Activated CD8-positive, alpha-beta memory T cell treated with anti-CD3 and anti-CD28 coated beads, Interleukin-2, amount 10 ng/mL, durations not matched to agents 7 days and 5 days (primary cell): ENCODE data around the gene VWCE. TPM values are rescaled to one million over a fixed set of nuclear protein-coding genes. Genes with fewer than 3 reads are reported as not detected.

Experiments used
- ATAC-seq: fragments of 150-1000 bp; cut with Tn5 transposase; one replicate; pipeline ENCODE4 v1.10.0; 2021; ENCODE audit warnings: moderate library complexity
- CTCF ChIA-PET: fragments of 350-600 bp; sonication (Branson Sonifier 250); formaldehyde crosslinking; loops from one replicate; lab custom pipeline; 2021; ENCODE audit warnings: antibody characterized with exemption; lab: Charles Lee
- DNase-seq: peaks from one replicate; pipeline ENCODE4 v3.0.0-alpha.2; 2020
- H3K27ac Mint-ChIP-seq: one replicate; pipeline ENCODE4 v1.8.0; 2021; ENCODE audit warnings: mild to moderate bottlenecking, mixed read lengths
- H3K27me3 Mint-ChIP-seq: one replicate; pipeline ENCODE4 v1.8.0; 2021; ENCODE audit warnings: mixed read lengths
- H3K36me3 Mint-ChIP-seq: one replicate; pipeline ENCODE4 v1.8.0; 2021; ENCODE audit warnings: mild to moderate bottlenecking, mixed read lengths
- H3K4me1 Mint-ChIP-seq: one replicate; pipeline ENCODE4 v1.8.0; 2021; ENCODE audit warnings: mixed read lengths
- H3K4me3 Mint-ChIP-seq: one replicate; pipeline ENCODE4 v1.8.0; 2021; ENCODE audit warnings: mild to moderate bottlenecking, moderate library complexity, mixed read lengths
- H3K9me3 Mint-ChIP-seq: one replicate; pipeline ENCODE4 v1.8.0; 2022; ENCODE audit warnings: low read depth, mixed read lengths
- total RNA-seq, 2 experiments: library from RNA; stranded (reverse); gene quantifications; one replicate each; pipeline ENCODE4 v1.2.3, GENCODE V29; 2021

Gene VWCE
- total RNA-seq, 2 experiments from 2014 or later: 3.8 to 3.9 TPM

DNA sequence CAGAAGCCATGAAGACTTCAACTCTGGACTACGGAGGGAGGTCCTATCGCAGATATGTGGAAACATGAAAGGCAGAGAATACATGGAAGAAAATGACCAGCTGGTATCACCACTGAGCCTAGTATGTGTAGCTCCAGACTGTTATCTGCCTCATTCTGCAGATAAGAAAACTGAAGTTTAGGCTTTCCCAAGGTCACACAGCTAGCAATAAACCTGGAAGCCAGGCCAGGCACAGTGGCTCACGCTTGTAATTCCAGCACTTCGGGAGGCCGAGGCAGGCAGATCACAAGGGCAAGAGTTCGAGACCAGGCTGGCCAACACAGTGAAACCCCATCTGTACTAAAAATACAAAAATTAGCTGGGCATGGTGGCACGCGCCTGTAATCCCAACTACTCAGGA is 15.6 kb upstream of the VWCE start:
- no peaks in the 10 kb centered on the region for H3K27me3 Mint-ChIP-seq
- H3K4me1 Mint-ChIP-seq: peaks cover 12% of the 10 kb centered on the region
- no peak overlapping the region for H3K27ac Mint-ChIP-seq
- DNase-seq (no peak), ATAC-seq (no peak)
- H3K4me3 Mint-ChIP-seq: no peak overlapping the region
- H3K9me3 Mint-ChIP-seq: no peaks in the 10 kb centered on the region
- CTCF ChIA-PET: interaction anchor here (1.0 to 2.7 kb wide), 3 partner anchors 12 to 75 kb away, joined by 3 to 9 read pairs (median 6); no protein-coding TSS in a partner anchor
- peaks cover 27% of the 10 kb centered on the region for H3K36me3 Mint-ChIP-seq

DNA sequence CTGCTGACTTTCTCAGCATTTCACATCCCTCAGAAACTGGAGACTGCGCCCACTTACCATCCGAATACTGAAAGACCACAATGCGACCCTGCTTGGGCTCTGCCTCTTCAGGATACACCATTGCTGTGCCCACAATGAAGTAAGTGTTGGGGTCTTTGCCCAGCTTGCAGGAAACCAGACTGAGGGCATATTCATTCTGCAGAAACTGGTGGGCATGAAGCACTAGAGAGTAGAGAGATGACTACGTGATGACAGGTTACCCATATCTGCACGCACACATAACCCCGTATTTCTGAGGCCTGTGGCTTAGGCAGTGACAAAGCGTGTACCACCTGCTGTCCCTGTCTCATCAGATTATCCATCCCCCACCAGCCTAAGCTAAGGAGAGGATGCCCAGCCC is 14.6 kb upstream of the VWCE start:
- Mint-ChIP-seq H3K4me3 (no peak overlapping the region), H3K9me3 (no peaks in the 10 kb centered on the region), H3K27ac (peak overlapping the region; percentile 46), H3K4me1 (peaks cover 12% of the 10 kb centered on the region), H3K36me3 (peaks cover 24% of the 10 kb centered on the region), H3K27me3 (no peaks in the 10 kb centered on the region)
- DNase-seq: peak; percentile 52
- peak; percentile 67 for ATAC-seq
- CTCF ChIA-PET: interaction anchor here (0.7 to 2.7 kb wide), 5 partner anchors 11 to 81 kb away, joined by 3 to 9 read pairs (median 5); partner anchors contain the start of gene VWCE

- CTCF ChIA-PET: interaction anchor here (0.7 to 2.7 kb wide), 4 partner anchors 14 to 81 kb away, joined by 3 to 9 read pairs (median 4); partner anchors contain the start of gene VWCE
- Mint-ChIP-seq H3K27me3 (no peaks in the 10 kb centered on the region), H3K27ac (no peak overlapping the region), H3K4me1 (peaks cover 12% of the 10 kb centered on the region), H3K9me3 (no peaks in the 10 kb centered on the region), H3K4me3 (no peak overlapping the region), H3K36me3 (peaks cover 23% of the 10 kb centered on the region)
- ATAC-seq (no peak), DNase-seq (no peak)
Observed at GRCh38 chr11:61309141-61309540, 14.0 kb upstream of the VWCE start.

DNA sequence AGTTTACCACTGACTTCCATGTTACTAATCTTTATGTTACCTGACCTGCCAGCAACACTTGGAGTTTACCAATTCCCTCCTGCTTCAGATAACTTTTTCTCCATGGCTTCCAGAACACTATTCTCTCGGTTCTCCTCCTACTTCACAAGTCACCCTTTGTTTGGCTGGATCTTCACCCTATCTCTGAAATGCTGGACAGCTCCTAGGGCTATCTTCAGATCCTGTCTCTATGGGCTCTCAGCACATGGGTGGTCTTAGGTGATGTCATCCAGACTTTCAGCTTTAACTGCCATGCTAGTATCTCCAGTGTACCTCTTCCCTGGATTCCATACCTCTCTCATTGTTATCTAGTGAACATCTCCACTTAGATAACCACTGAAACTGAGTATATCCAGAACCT is 12.2 kb upstream of the VWCE start:
- DNase-seq (no peak), ATAC-seq (no peak)
- Mint-ChIP-seq H3K4me1 (peaks cover 12% of the 10 kb centered on the region), H3K9me3 (no peaks in the 10 kb centered on the region), H3K36me3 (peaks cover 25% of the 10 kb centered on the region), H3K27ac (no peak overlapping the region), H3K27me3 (no peaks in the 10 kb centered on the region), H3K4me3 (no peak overlapping the region)
- CTCF ChIA-PET: no interaction called here

DNA sequence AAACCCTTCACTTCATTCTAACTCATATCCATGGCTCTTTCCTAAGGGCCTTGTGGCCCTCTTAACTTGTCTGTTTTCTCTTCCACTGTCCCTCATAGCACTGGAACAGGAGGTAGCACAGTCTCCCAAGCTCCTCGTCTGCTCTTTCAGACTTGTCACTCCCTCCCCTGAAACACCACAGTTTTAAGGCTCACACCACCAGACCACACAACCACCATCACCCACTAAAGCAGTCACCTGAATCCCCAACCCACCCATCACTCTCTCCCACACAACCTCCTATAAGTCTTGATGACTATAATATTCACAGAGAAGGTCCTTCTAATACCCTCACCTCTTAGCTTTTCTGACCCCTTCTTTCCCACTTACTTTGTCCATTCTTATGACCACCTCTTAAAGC is 11.1 kb upstream of the VWCE start:
- Mint-ChIP-seq H3K27ac (no peak overlapping the region), H3K9me3 (no peaks in the 10 kb centered on the region), H3K36me3 (peaks cover 28% of the 10 kb centered on the region), H3K27me3 (no peaks in the 10 kb centered on the region), H3K4me1 (peaks cover 12% of the 10 kb centered on the region), H3K4me3 (no peak overlapping the region)
- CTCF ChIA-PET: no interaction called here
- DNase-seq (no peak), ATAC-seq (no peak)

DNA sequence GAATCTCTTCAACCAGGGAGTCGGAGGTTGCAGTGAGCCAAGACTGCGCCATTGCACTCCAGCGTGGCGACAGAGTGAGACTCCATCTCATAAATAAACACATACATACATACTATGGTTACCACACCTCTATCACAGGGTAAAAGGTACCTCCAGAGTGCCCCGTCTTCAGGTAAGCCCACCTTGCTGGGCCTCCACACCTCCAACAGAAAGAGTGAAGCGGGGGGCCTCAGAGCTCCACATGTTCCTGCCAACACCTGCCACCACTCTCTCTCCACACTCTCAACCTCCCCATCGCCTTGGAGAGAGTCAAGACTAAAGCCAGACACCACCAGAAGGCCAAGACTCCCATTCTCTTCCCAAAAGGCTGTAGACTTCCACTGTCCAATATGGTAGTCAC is 10.3 kb upstream of the VWCE start:
- peaks cover 33% of the 10 kb centered on the region for H3K36me3 Mint-ChIP-seq
- H3K27me3 Mint-ChIP-seq: no peaks in the 10 kb centered on the region
- CTCF ChIA-PET: interaction anchor here (0.7 kb wide), 1 partner anchor 404 kb away, joined by 3 read pairs; no protein-coding TSS in a partner anchor
- H3K27ac Mint-ChIP-seq: no peak overlapping the region
- H3K4me1 Mint-ChIP-seq: peaks cover 12% of the 10 kb centered on the region
- no peaks in the 10 kb centered on the region for H3K9me3 Mint-ChIP-seq
- DNase-seq (no peak), ATAC-seq (no peak)
- no peak overlapping the region for H3K4me3 Mint-ChIP-seq

DNA sequence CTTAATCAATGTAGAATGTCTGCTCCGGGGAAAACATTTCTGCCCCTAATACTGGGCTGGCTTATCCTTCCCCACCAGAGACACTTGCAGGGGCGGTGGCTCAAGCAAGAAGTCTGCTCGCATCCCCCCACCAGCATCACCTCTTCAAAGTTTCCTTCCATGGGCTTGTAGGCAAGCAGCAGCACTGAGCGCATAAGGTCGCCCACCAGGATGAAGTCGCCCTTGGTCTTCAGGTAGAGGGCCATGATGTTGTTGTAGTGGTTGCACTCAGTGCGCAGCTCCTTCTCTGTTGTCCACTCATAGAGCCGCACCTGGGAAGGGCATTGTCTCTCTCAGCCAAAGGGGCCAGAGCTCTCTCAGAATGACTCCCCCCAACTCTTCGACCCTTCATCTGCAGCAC is 8.6 kb upstream of the VWCE start:
- CTCF ChIA-PET: interaction anchor here (0.9 kb wide), 1 partner anchor 33 kb away, joined by 5 read pairs; no protein-coding TSS in a partner anchor
- ATAC-seq (no peak), DNase-seq (no peak)
- H3K27ac Mint-ChIP-seq: no peak overlapping the region
- no peak overlapping the region for H3K4me3 Mint-ChIP-seq
- peaks cover 9% of the 10 kb centered on the region for H3K4me1 Mint-ChIP-seq
- no peaks in the 10 kb centered on the region for H3K27me3 Mint-ChIP-seq
- no peaks in the 10 kb centered on the region for H3K9me3 Mint-ChIP-seq
- H3K36me3 Mint-ChIP-seq: peaks cover 36% of the 10 kb centered on the region

DNA sequence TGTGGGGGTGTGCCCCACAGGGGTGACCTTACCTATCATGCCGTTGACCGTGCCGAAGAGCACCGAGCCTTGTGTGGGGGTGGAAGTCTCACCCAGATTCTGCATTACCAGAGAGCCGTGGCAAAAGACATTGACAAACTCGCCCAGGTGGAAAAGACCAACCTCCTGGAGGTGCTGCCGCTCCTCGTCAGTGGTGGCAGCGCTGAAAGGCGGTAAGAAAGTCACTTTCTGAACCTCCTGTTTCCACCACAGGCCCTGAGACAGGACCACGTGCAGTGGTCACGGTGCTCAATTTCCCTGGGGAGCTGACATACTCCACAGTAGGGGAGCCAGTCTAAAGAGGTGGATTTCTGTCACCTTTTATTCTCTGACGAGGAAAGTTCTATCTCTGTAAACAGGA is 7.4 kb upstream of the VWCE start:
- Mint-ChIP-seq H3K4me1 (peaks cover 21% of the 10 kb centered on the region), H3K4me3 (no peak overlapping the region), H3K36me3 (peaks cover 42% of the 10 kb centered on the region), H3K27me3 (no peaks in the 10 kb centered on the region), H3K9me3 (no peaks in the 10 kb centered on the region), H3K27ac (no peak overlapping the region)
- DNase-seq: no peak
- CTCF ChIA-PET: interaction anchor here (0.8 kb wide), 1 partner anchor 83 kb away, joined by 3 read pairs; no protein-coding TSS in a partner anchor
- no peak for ATAC-seq

DNA sequence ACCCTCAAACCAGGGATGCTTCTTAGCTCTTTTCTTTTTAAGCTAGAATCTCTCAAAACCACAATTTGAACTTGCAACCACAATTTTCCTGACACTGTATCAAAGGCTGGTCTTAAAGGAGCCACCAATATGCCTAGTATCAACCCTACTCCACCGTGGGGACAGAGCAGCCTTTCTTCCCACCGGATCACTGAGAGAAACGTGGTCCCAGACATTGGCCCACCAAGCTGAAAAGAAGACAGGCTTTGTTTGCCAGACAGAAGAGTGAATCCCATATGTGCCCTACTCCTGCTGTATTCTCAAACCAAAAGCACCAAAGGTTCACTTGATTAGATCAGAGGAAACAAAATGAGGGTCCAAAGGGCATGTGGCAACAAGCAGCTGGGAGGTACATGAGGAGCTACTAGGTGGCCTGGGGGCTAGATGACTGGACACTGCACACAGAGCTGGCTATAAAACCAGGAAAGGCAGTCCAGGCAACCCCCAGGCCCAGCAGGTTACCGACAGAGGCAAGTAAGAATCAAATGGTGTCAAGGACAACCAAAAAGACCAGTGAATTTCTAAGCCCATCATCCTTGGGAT is 3.6 kb upstream of the VWCE start:
- peaks cover 36% of the 10 kb centered on the region for H3K4me1 Mint-ChIP-seq
- ATAC-seq: no peak
- no peak overlapping the region for H3K4me3 Mint-ChIP-seq

GRCh38 chr11:61297746-61298145 is 2.6 kb upstream of the VWCE start:
- CTCF ChIA-PET: interaction anchor here (0.7 to 1.4 kb wide), 2 partner anchors 13 to 406 kb away, joined by 3 to 6 read pairs; no protein-coding TSS in a partner anchor

More for the DNA sequence above, 3.6 kb upstream of the VWCE start:
- Mint-ChIP-seq H3K27ac (peak overlapping the region; percentile 48), H3K27me3 (peaks cover 2% of the 10 kb centered on the region), H3K36me3 (peaks cover 45% of the 10 kb centered on the region), H3K9me3 (no peaks in the 10 kb centered on the region)
- no peak for DNase-seq
- CTCF ChIA-PET: interaction anchor here (1.1 to 1.7 kb wide), 3 partner anchors 12 to 87 kb away, joined by 3 to 6 read pairs (median 5); no protein-coding TSS in a partner anchor

GRCh38 chr11:61297341-61297740 is 2.2 kb upstream of the VWCE start:
- ATAC-seq (no peak), DNase-seq (no peak)
- Mint-ChIP-seq H3K27ac (peak overlapping the region; percentile 16), H3K36me3 (peaks cover 37% of the 10 kb centered on the region), H3K4me1 (peaks cover 45% of the 10 kb centered on the region), H3K9me3 (no peaks in the 10 kb centered on the region), H3K27me3 (peaks cover 11% of the 10 kb centered on the region), H3K4me3 (no peak overlapping the region)
- CTCF ChIA-PET: interaction anchor here (0.7 to 1.3 kb wide), 4 partner anchors 32 to 406 kb away, joined by 3 to 4 read pairs (median 3); no protein-coding TSS in a partner anchor

More at GRCh38 chr11:61297746-61298145, 2.6 kb upstream of the VWCE start:
- Mint-ChIP-seq H3K4me1 (peaks cover 42% of the 10 kb centered on the region), H3K9me3 (no peaks in the 10 kb centered on the region), H3K27me3 (peaks cover 8% of the 10 kb centered on the region), H3K4me3 (no peak overlapping the region), H3K27ac (peak overlapping the region; percentile 16), H3K36me3 (peaks cover 40% of the 10 kb centered on the region)
- no peak for ATAC-seq
- DNase-seq: no peak

GRCh38 chr11:61295596-61295926 is 445 bp upstream of the VWCE start:
- Mint-ChIP-seq H3K9me3 (no peaks in the 10 kb centered on the region), H3K27me3 (peaks cover 13% of the 10 kb centered on the region), H3K36me3 (peaks cover 23% of the 10 kb centered on the region), H3K4me1 (peaks cover 45% of the 10 kb centered on the region), H3K27ac (no peak overlapping the region), H3K4me3 (peak overlapping the region; percentile 53)
- ATAC-seq (no peak), DNase-seq (no peak)
- CTCF ChIA-PET: interaction anchor here (0.9 to 3.6 kb wide), 7 partner anchors 14 to 90 kb away, joined by 3 to 44 read pairs (median 6); no protein-coding TSS in a partner anchor

DNA sequence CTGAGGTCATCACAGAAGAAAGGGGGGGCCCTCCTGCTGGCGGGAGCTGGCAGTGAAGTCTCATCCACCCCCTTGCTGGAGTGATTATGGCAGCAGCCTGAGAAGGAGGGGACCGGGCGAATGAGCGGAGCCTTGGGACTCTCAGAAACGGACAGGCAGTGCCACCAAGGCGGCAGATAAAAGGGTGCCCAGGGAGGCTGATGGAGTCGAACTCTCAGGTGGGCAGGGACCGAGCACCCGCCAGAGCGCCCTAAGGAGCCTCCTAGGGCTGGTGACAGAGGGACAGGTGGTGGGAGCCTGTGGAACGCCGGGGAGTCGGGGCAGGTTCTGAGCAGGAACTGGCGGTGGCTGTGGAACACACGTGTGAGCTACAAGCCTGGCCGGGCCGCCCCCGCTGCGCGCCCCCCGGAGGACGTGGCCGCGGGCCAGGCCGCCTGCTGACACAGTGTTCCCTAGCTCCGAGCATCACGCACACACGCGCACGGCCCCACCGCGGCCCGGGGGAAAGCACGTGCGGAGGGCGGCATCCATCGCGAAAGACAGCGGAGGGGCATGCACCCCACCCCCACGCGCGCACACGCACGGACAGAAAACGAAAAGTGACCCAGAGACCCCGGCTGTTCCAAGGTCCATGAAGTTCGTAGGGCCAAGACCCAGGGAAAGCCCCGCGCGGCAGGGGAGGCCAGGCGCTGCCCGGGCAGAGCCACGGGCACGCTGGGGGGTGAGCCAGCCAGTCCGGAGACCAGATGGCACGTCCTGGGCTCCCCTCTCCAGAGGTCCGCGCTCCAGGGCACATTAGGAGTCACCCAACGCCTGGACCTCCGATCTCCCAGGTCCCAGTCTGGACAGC is 1.0 kb downstream of the VWCE start:
- ATAC-seq (peak; percentile 64), DNase-seq (peak; percentile 74)
- Mint-ChIP-seq H3K36me3 (peaks cover 13% of the 10 kb centered on the region), H3K4me1 (peaks cover 40% of the 10 kb centered on the region), H3K4me3 (peak overlapping the region; percentile 76), H3K9me3 (no peaks in the 10 kb centered on the region), H3K27me3 (peaks cover 13% of the 10 kb centered on the region), H3K27ac (peak overlapping the region; percentile 72)
- CTCF ChIA-PET: interaction anchor here (0.7 to 3.6 kb wide), 24 partner anchors 12 to 561 kb away, joined by 3 to 44 read pairs (median 4); partner anchors contain the start of genes CYB561A3, DDB1, TKFC and TMEM109
